GM18951 (cell line): Measurements from ENCODE around the gene SFXN5.
"Not testable (repeated sequence)": the region's sequence is repeated elsewhere in the genome, so short reads cannot be mapped to it uniquely, and the experiment has no call there.

Experiments
- POLR2A ChIP-seq: IDR thresholded peaks from 4 replicates; pipeline ENCODE4 v1.6.1; 2011; ENCODE audit warnings: mild to moderate bottlenecking; ENCODE audit not compliant: insufficient read length, insufficient read depth; ENCODE audit errors: extremely low read depth
- in situ Hi-C: fragments of 300-500 bp; cut with MboI; formaldehyde crosslinking; loops from one replicate; pipeline ENCODE4 v1.12.0; 2022; ENCODE audit warnings: low sequenced_read_pairs, mixed read lengths, inconsistent platforms; ENCODE audit not compliant: unreplicated experiment

Gene SFXN5, protein sequence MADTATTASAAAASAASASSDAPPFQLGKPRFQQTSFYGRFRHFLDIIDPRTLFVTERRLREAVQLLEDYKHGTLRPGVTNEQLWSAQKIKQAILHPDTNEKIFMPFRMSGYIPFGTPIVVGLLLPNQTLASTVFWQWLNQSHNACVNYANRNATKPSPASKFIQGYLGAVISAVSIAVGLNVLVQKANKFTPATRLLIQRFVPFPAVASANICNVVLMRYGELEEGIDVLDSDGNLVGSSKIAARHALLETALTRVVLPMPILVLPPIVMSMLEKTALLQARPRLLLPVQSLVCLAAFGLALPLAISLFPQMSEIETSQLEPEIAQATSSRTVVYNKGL

DNA sequence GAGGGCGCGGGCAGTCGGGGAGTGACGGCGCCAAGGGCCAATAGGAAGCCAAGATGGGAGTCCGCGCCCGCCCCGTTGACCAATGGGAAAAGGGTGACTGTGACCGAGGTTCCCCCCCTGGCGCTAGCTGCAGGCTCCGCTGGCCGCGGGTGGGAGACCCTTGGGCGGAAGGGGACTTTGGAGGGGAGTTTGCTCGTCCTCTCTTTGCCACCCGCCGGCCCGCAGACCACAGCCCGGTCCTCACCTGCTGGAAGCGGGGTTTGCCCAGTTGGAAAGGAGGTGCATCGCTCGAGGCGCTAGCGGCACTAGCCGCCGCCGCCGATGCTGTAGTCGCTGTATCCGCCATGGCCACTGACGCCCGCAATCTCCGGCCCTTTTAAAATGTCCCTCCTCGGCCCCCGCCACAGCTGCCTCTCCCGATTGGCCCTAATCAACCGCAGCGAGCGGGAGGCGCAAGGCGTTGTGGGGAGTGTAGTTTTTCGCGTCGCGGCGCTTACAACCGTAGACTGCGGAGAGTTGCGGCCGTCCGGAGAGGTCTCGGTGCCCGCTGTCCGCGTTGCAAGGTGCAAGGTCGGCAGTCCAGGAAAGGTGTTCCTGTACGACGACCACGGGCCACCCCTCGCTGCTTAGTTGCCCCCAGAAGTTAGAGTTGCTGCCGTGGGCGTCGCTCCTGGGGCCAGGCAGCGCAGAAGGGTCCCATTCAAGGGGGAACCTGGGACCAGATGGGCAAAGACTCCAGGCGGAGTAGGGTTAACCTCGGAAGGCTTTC lies at the start of gene SFXN5:
Gene SFXN5, minus strand, starts transcription at position 353 of the 769 bp plus-strand sequence. Its CDS starts 7 bp downstream, at position 346.
- in situ Hi-C loops: no loop called here
- peak; percentile 70 for TF ChIP-seq POLR2A

DNA sequence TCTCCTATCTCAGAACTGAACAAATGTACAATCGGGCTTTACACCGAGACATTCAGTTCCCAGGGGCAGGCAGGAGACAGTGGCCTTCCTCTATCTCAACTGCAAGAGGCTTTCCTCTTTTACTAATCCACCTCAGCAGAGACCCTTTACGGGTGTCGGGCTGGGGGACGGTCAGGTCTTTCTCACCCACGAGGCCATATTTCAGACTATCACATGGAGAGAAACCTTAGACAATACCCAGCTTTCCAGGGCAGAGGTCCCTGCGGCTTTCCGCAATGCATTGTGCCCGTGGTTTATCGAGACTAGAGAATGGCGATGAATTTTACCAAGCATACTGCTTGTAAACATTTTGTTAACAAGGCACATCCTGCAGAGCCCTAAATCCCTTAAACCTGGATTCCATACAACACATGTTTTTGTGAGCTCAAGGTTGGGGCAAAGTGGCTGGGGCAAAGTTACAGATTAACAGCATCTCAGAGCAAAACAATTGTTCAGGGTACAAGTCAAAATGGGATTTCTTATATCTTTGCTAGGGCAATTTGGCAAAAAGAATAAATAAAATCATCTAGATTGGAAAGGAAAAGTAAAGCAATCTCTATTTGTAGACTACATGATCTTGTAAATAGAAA lies 48.2 kb upstream of the SFXN5 start:
- in situ Hi-C loops: not testable (repeated sequence)

DNA sequence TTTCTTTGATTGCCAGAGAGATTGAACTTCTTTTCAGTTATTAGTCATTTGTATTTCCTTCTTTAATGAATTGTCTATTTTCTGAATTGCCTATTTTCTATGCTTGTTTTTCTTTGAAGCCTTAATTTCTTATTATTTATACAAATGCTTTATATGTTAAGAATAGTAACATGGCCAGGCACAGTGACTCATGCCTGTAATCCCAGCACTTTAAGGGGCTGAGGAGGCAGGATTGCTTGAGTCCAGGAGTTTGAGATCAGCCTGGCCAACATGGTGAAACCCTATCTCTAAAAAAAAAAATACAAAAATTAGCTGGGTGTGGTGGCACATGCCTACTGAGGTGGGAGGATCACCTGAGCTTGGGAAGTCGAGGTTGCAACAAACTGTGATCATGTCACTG lies 45.9 kb upstream of the SFXN5 start:
- no peak for TF ChIP-seq POLR2A
- in situ Hi-C loops: no loop called here

DNA sequence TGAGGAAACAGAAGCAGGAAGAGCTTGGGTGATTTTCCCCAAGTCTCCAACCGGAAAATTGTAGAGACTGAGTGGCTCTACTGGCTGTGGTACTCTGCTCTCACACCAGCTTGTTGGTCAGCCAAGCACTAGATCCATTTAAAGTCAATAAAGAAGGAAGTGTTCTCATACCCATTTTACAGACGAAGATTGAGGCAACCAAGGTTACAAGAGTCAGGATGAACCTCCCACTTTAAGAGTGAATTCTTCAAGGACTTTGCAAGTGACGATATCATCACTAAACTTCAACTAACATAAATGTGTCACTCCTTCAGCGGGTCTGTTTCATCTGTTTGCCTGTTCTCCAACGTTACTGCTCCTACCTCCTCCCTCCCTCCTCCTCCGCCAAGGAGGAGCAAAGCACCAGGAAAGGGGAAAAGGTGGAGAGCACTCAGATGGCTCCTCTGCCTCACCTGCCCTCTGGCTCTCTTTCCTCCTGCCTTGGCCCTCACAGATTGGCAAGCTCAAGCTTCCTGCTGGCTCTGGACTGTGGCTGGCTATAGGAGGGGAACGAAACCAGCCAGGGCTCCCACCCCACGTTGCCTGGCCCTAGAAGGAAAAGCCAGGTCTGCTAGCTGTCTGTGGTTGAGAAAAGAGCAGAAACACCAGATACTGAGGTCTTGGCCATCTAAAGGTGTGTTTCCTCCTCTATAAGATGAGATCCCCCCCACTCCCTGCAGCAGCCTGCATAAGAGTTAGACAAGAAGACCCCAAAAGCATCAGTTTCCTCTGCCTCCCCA lies 44.9 kb upstream of the SFXN5 start:
- in situ Hi-C loops: no loop called here
- no peak for TF ChIP-seq POLR2A

DNA sequence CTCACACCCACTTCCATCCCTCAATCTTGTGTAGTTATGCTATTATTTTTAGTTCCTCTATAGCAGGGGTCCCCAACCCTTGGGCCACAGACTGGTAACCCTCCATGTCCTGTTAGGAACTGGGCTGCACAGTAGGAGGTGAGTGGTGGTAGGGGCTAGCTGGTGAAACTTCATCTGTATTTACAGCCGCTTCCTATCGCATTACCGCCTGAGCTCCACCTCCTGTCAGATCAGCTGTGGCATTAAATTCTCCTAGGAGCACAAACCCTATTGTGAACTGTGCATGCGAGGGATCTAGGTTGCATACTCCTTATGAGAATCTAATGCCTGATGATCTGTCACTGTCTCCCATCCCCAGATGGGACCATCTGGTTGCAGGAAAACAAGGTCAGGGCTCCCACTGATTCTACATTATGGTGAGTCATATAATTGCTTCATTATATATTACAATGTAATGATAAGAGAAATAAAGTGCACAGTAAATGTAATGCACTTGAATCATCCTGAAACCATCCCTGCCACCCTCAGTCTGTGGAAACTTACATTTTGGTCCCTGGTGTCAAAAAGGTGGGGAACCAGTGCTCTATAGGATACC lies 42.9 kb upstream of the SFXN5 start:
- TF ChIP-seq POLR2A: no peak
- in situ Hi-C loops: no loop called here

DNA sequence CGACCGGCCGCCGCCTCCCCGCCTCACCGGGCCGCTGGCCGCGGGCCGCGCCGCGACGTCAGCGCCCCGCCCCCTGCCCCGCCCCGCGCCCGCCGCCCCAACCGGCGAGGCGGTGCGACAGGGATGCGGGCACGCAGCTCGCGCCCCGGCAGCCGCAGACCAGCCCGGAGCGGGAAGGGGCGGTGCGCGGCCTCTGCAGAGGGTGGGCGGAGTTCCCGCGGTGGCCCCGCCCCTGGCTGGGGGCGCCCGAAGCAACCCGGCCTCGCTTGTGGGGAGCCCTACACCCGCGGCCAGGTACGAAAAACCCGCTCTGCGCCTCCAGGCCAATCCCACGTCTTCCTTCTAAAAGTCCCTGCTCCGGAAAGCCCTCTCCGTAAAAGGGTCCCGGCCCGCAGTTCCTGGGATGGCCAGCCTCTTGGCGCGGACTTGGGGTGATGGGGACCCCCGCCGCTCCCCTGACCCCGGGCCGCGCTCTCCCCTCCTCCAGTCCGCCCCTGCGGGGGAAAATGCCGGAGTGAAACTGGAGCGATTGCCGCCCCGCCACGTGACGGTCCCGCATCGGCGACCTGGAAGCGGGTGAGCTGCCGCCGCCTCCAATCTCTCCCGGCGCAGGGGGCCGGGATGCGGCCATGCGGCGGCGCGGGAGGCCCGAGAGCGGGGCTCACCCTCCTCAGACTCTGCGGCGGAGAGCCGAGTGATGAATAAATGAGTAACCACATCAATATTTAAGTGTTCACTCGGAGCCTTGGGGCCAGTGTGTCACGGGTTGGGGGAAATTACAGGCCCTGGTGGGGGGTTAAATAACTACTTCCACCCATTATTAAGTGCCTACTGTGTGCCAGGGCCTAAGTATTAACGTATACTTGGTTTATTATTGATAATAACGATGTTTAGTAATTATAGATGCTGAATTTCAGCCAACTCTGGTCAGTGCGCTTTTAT lies 41.7 kb upstream of the SFXN5 start, which contains the start of gene RAB11FIP5:
Gene RAB11FIP5, minus strand, starts transcription at position 36 of the 942 bp plus-strand sequence. CDS start 171 bp downstream, outside the sequence.
- TF ChIP-seq POLR2A: no peak
- in situ Hi-C loops: no loop called here

DNA sequence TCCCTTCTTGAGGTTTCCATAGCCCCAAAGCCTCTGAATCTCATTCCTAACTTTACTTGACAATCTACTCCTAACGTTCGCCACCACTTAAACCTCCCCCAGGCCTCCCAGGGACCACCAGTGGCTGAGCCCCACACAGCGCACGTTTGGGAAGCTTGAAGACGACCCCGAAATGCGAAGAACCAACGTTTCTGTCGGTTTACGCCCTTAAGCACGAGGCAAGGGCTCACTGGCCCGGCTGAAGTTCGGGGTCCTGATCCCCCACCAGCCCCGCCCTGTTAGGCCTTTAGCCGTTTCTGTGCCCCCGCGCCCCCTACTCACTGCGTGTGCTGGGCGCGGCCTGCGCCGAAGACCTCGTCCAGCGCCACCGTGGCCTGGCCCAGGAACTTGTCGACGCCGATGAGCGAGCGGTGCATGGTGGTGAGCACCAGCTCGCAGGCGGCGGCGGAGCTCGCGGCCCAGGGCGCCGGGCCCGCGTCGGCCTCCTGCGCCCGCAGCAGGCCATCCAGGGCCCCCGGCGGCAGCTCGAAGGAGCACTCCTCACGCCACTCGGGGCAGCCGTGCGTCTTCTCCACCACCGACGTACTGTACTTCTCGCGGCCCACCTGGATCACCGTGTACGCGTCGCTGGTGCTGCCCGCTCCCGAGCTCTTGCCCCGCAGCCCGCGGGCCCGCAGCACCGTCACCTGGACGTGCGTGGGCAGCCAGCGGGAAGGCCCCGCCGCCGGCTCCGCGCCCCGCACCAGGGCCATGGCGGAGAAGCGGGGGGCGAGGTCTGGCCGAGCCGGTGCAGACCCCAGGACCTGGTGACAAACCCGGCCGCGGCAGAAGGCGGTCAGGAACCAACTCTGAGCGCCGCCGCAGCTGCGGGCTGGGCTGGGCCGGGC lies 40.8 kb upstream of the SFXN5 start:
- in situ Hi-C loops: no loop called here

DNA sequence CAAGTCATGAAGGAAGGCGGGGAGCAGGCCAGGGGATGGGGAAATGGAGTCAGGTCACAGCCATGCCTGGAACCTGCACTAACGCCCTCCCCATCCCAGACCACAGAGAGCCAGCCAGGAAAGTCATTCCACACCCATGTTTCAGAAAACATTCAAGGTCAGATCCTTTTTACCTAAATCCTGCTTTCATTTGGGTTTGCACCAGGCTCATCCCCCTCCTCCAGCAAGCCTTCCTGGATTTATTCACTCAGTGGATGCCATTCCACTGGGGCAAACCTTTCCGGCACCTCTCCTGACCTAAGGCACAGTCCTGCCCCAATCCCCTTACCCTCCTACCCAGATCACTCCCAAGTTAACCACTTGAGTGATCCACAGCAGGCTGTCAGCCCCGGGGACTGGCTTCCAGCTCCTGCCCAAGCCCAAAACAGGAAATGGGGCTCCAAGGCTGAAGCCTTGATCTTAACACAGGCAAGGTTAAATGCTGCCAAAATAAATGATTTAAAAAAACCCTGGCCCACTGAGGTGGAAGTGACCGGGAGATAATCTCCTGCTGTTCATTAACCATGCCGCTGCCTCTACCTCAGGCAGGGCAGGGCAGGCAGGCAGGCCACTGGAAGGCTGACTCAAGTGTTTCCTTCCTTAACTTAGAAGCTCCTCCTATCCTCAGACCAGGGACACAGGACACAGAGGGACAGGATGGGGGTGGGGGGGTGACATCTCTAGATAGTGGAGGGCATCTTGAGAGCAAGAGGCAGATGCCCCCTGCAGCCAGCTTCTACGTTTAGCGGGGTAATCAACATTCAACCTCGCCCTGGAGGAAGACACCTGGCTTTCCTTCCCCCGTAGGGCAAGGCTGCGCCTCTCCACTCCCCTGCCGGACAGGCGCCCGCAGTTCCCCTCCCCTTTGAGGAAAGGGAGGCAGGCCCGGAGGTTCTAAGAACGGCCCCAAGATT lies 39.8 kb upstream of the SFXN5 start:
- TF ChIP-seq POLR2A: no peak
- in situ Hi-C loops: no loop called here

More for the DNA sequence above, 40.8 kb upstream of the SFXN5 start:
- TF ChIP-seq POLR2A: no peak

DNA sequence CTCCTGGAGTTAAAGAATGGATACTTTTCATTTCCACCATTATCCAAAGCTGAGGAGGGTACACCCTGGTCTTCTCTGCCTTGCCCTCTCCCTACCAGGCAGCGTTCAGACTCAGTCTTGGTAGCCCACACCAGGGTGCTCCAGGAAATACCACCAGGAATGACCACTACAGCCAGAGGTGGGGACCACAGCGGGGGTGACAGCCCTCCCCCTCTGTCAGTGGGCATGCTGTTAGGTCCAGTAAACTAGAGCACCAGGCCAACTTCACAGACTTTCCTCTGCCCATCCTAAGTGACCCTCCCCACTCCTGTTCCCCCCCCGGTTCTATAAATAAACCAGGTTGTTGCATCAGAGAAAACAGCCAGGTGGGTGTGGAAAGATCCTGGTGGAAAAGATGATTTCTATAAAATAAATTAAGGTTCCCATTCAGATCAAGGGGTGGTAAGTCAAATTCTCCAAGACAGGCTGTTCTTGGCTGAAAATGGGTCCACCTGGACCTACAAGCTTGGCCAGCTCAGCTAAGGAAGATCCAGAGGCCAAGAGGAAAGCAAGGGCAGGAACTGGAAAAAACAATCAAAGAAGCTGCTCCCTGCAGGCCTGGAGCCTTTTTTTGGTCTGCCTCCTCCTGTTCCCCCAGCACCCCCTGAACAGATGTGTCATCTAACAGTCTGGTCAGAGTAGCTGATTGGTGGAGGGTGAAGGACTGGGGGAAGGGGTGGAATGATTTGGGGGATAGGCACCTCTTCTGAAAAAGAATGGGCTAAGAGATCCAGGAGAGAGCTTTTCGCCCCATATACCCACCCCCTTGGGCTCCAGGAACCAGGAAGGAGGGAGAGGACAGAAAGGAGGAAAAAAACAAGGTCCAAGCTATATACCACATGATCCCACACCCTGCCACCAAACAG lies 38.9 kb upstream of the SFXN5 start:
- in situ Hi-C loops: no loop called here

More for the DNA sequence above, 38.9 kb upstream of the SFXN5 start:
- no peak for TF ChIP-seq POLR2A
